Esophagus muscularis mucosa (tissue), 3 donors: Measurements from ENCODE around the gene CDKL2.

Source experiments
- CTCF ChIP-seq, 3 experiments: fragments of 200-600 bp in 2 of 3; fragments of 450-650 bp in 1 of 3; sonication (generic) in 2 of 3; IDR thresholded peaks; one replicate each; pipeline ENCODE4 v1.5.1; 2017 to 2019; ENCODE audit warnings: antibody characterized with exemption in 3 of 3, mild to moderate bottlenecking in 2 of 3, moderate library complexity in 1 of 3
- POLR2A ChIP-seq: fragments of 450-650 bp; IDR thresholded peaks from one replicate; pipeline ENCODE4 v1.6.1; 2017; ENCODE audit warnings: antibody characterized with exemption, moderate library complexity, mild to moderate bottlenecking, low read depth
- POLR2AphosphoS5 ChIP-seq, 2 donors: sonication (generic); formaldehyde crosslinking; IDR thresholded peaks; one replicate each; pipeline ENCODE4 v1.6.1; 2017; ENCODE audit warnings: antibody characterized with exemption in 2 of 2

- TF ChIP-seq CTCF (IDR thresholded peaks at IDR 0.05) (no peak), POLR2AphosphoS5 (IDR thresholded peaks at IDR 0.05) (no peak), POLR2A (no peak)
Observed at GRCh38 chr4:75623026-75623425, 7.3 kb downstream of the CDKL2 start.
